Common myeloid progenitor, CD34-positive (primary cell): ENCODE measurements around the gene STK24.

ENCODE experiments used
- CTCF ChIA-PET: fragments of 350-600 bp; sonication (Branson Sonifier 250); formaldehyde crosslinking; loops from one replicate; lab custom pipeline; 2021; ENCODE audit warnings: antibody characterized with exemption; lab: Charles Lee
- POLR2A ChIA-PET: fragments of 350-600 bp; sonication (Branson Sonifier 250); formaldehyde crosslinking; loops from one replicate; lab custom pipeline; 2021; ENCODE audit warnings: antibody characterized with exemption; lab: Charles Lee
- DNase-seq, 3 donors: peaks; one replicate each; pipeline versions ENCODE4 v3.0.0 to v3.0.0-alpha.2; 2013
- H3K27ac ChIP-seq, 2 experiments: 1 replicate in 1 of 2; 2 replicates in 1 of 2; pipeline ENCODE4 v1.7.0; 2013; ENCODE audit warnings: inconsistent platforms in 2 of 2, low read length in 2 of 2, mild to moderate bottlenecking in 2 of 2, low read depth in 1 of 2, moderate library complexity in 1 of 2; ENCODE audit not compliant: severe bottlenecking in 2 of 2, insufficient read depth in 1 of 2, poor library complexity in 1 of 2
- H3K27me3 ChIP-seq, 5 experiments: replicated peaks in 2 of 5; 1 replicate in 3 of 5; 2 replicates in 2 of 5; pipeline versions ENCODE4 v1.6.1 to v1.7.0; 2013; ENCODE audit warnings: low read length in 4 of 5, mild to moderate bottlenecking in 2 of 5, moderate library complexity in 2 of 5, inconsistent platforms in 1 of 5; ENCODE audit not compliant: insufficient read depth in 5 of 5, control insufficient read depth in 4 of 5
- H3K36me3 ChIP-seq, 4 experiments: 1 replicate in 2 of 4; 2 replicates in 2 of 4; pipeline versions ENCODE4 v1.6.1 to v1.7.0; 2013; ENCODE audit warnings: low read length in 3 of 4, control low read depth in 1 of 4, mild to moderate bottlenecking in 1 of 4; ENCODE audit not compliant: control insufficient read depth in 4 of 4, insufficient read depth in 4 of 4
- H3K4me1 ChIP-seq, 4 experiments: 1 replicate in 3 of 4; 2 replicates in 1 of 4; pipeline versions ENCODE4 v1.6.1 to v1.7.1; 2013; ENCODE audit warnings: low read length in 3 of 4, mild to moderate bottlenecking in 3 of 4, control low read depth in 1 of 4, inconsistent platforms in 1 of 4, moderate library complexity in 1 of 4; ENCODE audit not compliant: control insufficient read depth in 4 of 4, insufficient read depth in 4 of 4; ENCODE audit errors: control extremely low read depth in 1 of 4
- H3K4me3 ChIP-seq, 7 experiments: 1 replicate in 4 of 7; 2 replicates in 3 of 7; pipeline versions ENCODE4 v1.5.1 to v1.7.0; 2013; ENCODE audit warnings: mild to moderate bottlenecking in 7 of 7, low read length in 6 of 7, moderate library complexity in 6 of 7, inconsistent platforms in 2 of 7, low read depth in 2 of 7, control low read depth in 1 of 7; ENCODE audit not compliant: insufficient read depth in 4 of 7, control insufficient read depth in 1 of 7; ENCODE audit errors: extremely low read depth in 1 of 7
- H3K9me3 ChIP-seq, 5 experiments: 1 replicate in 4 of 5; 2 replicates in 1 of 5; pipeline versions ENCODE4 v1.6.1 to v1.7.1; 2013; ENCODE audit warnings: low read length in 4 of 5, mild to moderate bottlenecking in 2 of 5, inconsistent platforms in 1 of 5, low read depth in 1 of 5, moderate library complexity in 1 of 5; ENCODE audit not compliant: control insufficient read depth in 4 of 5, insufficient read depth in 2 of 5; ENCODE audit errors: control extremely low read depth in 1 of 5
- whole genome bisulfite sequencing: methylation state at CpG from one replicate; pipeline ENCODE4 v1.1.5; 2013; ENCODE audit not compliant: insufficient coverage; 5-methylcytosine and 5-hydroxymethylcytosine counted together

The STK24 gene

GRCh38 chr13:98429081-98429480 lies 147.8 kb downstream of the STK24 start:
- no peak overlapping the region for H3K4me3 ChIP-seq
- H3K27ac ChIP-seq = no peak overlapping the region
- H3K4me1 ChIP-seq = no peaks in the 10 kb centered on the region
- 97% methylated on average over 9 of the region's 10 CpGs for WGBS
- H3K9me3 ChIP-seq = no peaks in the 10 kb centered on the region
- ChIA-PET CTCF (no interaction called here), POLR2A (no interaction called here)
- no peaks in the 10 kb centered on the region for H3K27me3 ChIP-seq
- H3K36me3 ChIP-seq = no peaks in the 10 kb centered on the region
- DNase-seq = no peak

DNA sequence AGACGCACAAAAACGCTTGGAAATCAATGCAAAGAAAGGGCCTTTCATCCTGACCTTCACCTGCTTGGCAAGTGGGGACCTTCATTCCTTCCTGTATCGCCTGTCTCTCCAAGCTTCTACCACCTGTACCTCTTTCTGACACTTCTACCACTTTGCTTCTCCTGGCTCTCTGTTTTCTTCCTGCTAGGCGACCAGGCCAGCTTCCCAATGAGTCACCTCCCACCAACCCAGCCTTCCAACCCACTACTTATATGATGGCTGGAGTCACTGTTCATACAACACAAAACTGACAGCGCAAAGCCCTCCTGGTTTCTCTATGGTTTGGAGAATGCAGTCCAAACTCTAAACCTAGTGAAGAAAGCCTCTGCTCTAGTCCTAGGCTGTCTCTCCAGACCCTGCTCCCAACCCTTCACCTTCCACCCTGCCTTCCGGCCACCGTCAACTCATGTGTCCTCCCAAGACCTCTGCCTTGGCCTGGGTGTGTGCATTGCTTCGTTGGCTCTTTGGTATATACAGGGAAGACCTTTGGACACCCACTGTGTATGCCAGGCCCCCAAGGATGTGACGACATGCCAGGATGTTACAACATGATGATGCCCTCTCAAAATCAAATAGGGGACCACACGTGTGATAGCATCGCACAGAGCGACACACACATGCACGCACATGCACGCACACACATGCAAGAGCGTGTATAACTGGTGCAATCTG lies 148.5 kb downstream of the STK24 start:
- Histone ChIP-seq H3K4me3 (no peak overlapping the region), H3K27me3 (no peaks in the 10 kb centered on the region), H3K9me3 (no peaks in the 10 kb centered on the region), H3K4me1 (no peaks in the 10 kb centered on the region), H3K27ac (no peak overlapping the region), H3K36me3 (no peaks in the 10 kb centered on the region)
- CTCF ChIA-PET = interaction anchor here (0.6 kb wide), 1 partner anchor 951 kb away, joined by 3 read pairs; no protein-coding TSS in a partner anchor
- POLR2A ChIA-PET = no interaction called here
- DNase-seq = no peak
- WGBS = over 99% methylated on average over 11 of the region's 15 CpGs

GRCh38 chr13:98427331-98427995 lies 149.4 kb downstream of the STK24 start:
- Histone ChIP-seq H3K36me3 (no peaks in the 10 kb centered on the region), H3K9me3 (no peaks in the 10 kb centered on the region), H3K27ac (no peak overlapping the region), H3K4me1 (no peaks in the 10 kb centered on the region), H3K4me3 (no peak overlapping the region), H3K27me3 (no peaks in the 10 kb centered on the region)
- 99% methylated on average over 9 of the region's 13 CpGs for WGBS
- CTCF ChIA-PET = no interaction called here
- POLR2A ChIA-PET = no interaction called here
- no peak for DNase-seq

DNA sequence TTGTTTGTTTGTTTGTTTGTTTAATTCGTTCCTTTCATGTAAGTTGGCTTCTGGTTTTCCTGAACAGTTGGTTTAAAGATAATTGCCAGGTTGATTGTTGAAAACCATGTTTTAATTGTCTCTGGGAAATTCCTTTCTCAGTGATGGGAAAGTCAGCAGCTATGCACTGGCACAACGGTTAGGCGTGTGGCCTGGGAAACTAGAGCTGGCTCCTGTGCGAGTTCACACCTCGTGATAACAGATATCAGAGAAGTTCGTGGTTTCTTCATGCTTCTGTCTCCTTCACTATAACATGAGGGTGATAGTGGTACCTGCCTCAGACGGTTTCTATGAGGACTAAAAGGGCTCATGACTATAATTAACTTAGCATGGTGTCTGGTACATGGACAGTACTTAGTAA lies 153.5 kb downstream of the STK24 start:
- H3K36me3 ChIP-seq = no peaks in the 10 kb centered on the region
- 100% methylated on average over 5 of the region's 7 CpGs for WGBS
- CTCF ChIA-PET = no interaction called here

GRCh38 chr13:98422046-98422445 lies 154.9 kb downstream of the STK24 start:
- Histone ChIP-seq H3K36me3 (no peaks in the 10 kb centered on the region), H3K4me1 (no peaks in the 10 kb centered on the region), H3K4me3 (no peak overlapping the region), H3K9me3 (peaks cover 0 to 4% (median 0%) of the 10 kb centered on the region in 5 experiments), H3K27me3 (no peaks in the 10 kb centered on the region), H3K27ac (no peak overlapping the region)
- CTCF ChIA-PET = interaction anchor here (1.2 to 1.3 kb wide), 2 partner anchors 12 to 23 kb away, joined by 3 to 4 read pairs; no protein-coding TSS in a partner anchor
- no peak for DNase-seq
- POLR2A ChIA-PET = no interaction called here
- 98% methylated on average over 8 of the region's 9 CpGs for WGBS

More for the DNA sequence above, 153.5 kb downstream of the STK24 start:
- Histone ChIP-seq H3K4me1 (no peaks in the 10 kb centered on the region), H3K4me3 (no peak overlapping the region), H3K9me3 (no peaks in the 10 kb centered on the region), H3K27ac (no peak overlapping the region), H3K27me3 (no peaks in the 10 kb centered on the region)
- POLR2A ChIA-PET = no interaction called here
- no peak for DNase-seq

DNA sequence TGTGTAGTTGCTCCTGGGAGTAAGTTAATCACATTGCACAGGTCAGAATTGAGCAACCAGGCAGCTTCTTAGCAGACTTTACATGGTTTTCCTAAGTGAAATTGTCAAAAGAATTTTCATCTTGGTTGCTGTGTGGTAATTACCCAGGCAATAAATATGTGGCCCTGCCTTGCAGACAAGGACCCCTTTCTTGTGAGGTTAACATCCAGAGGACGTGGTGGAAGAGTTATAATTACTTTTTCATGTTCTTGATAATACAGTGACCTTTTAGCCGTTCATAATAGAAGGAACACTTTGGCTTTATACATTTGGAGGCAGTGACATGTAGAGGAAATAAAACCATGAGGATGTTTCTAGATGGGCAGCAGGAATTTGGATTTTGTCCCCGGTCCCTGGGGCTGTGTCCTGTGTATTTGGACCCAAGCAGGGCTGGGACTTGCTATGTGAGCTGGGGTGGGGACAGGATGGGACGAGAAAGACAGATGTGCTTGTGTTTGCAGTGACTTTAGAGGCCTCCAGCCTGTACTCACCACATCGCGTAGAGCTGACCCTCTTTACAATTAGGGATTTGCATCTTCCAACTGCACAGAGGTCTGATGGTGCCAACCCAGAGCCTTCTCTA lies 156.2 kb downstream of the STK24 start:
- 91% methylated on average over 5 of the region's 6 CpGs for WGBS
- DNase-seq = no peak
- no peaks in the 10 kb centered on the region for H3K4me1 ChIP-seq
- no peak overlapping the region for H3K4me3 ChIP-seq
- no peak overlapping the region for H3K27ac ChIP-seq
- ChIA-PET POLR2A (interaction anchor here (0.6 kb wide), 1 partner anchor 171 kb away, joined by 3 read pairs; no protein-coding TSS in a partner anchor), CTCF (interaction anchor here (1.2 kb wide), 1 partner anchor 10 kb away, joined by 3 read pairs; no protein-coding TSS in a partner anchor)
- peaks cover 0 to 5% (median 2%) of the 10 kb centered on the region in 5 experiments for H3K9me3 ChIP-seq
- no peaks in the 10 kb centered on the region for H3K36me3 ChIP-seq
- no peaks in the 10 kb centered on the region for H3K27me3 ChIP-seq
